ENCODE measurements around the gene NT5C3B. TPM values are rescaled to one million over a fixed set of nuclear protein-coding genes. Genes with fewer than 3 reads are reported as not detected.

Gene NT5C3B
- polyA plus RNA-seq, 1 donor (not counting 4 experiments of a cell fraction or from before 2014, with no cell fraction given) = 109 TPM

- no peak for FAIRE-seq
- Histone ChIP-seq H3K9ac (ENCODE audit: control insufficient read depth, extremely low read depth, insufficient read depth, low read length) (no peak overlapping the region), H2AFZ (ENCODE audit: control insufficient read depth, low read length) (no peak overlapping the region), H4K20me1 (ENCODE audit: control insufficient read depth, extremely low read depth, insufficient read depth, low read length) (no peaks in the 10 kb centered on the region), H3K79me2 (ENCODE audit: control insufficient read depth, insufficient read depth, low read length) (no peaks in the 10 kb centered on the region), H3K4me2 (ENCODE audit: control insufficient read depth, extremely low read depth, insufficient read depth, low read depth, low read length) (no peak overlapping the region), H3K36me3 (ENCODE audit: control insufficient read depth in 2 of 2, extremely low read depth in 1 of 2, insufficient read depth in 2 of 2, low read length in 2 of 2) (peaks cover 54 to 59% of the 10 kb centered on the region in 2 experiments), H3K4me3 (ENCODE audit: control insufficient read depth in 2 of 3, extremely low read depth in 1 of 3, insufficient read depth in 2 of 3, low read depth in 1 of 3, low read length in 3 of 3) (no peak overlapping the region), H3K27me3 (ENCODE audit: control insufficient read depth, extremely low read depth, insufficient read depth, low read length) (no peaks in the 10 kb centered on the region), H3K27ac (ENCODE audit: control insufficient read depth, insufficient read depth, low read length) (no peak overlapping the region), H3K4me1 (ENCODE audit: control insufficient read depth, extremely low read depth, insufficient read depth, low read length) (peaks cover 6% of the 10 kb centered on the region), H3K9me3 (ENCODE audit: control insufficient read depth, low read depth, low read length) (no peaks in the 10 kb centered on the region), H3K9me1 (ENCODE audit: control insufficient read depth, extremely low read depth, insufficient read depth, low read length) (no peaks in the 10 kb centered on the region)
- TF ChIP-seq CTCF (optimal IDR thresholded peaks at IDR 0.05 in 1 of 3, IDR thresholded peaks at IDR 0.05 in 1 of 3, conservative IDR thresholded peaks at IDR 0.05 in 1 of 3; ENCODE audit: extremely low read depth in 1 of 3, insufficient read depth in 2 of 3, low read length in 3 of 3) (no peak), EZH2 (IDR thresholded peaks at IDR 0.05; ENCODE audit: low read length) (no peak)
- dilution Hi-C loops (cut with MboI; ENCODE audit: extremely low pct_ligation_motif_present, low sequenced_read_pairs) = no loop called here
- DNase-seq (ENCODE audit: low read depth, low spot score) = no peak
These were observed 37.7 kb upstream of the NT5C3B start for GRCh38 chr17:41873559-41874292.

DNA sequence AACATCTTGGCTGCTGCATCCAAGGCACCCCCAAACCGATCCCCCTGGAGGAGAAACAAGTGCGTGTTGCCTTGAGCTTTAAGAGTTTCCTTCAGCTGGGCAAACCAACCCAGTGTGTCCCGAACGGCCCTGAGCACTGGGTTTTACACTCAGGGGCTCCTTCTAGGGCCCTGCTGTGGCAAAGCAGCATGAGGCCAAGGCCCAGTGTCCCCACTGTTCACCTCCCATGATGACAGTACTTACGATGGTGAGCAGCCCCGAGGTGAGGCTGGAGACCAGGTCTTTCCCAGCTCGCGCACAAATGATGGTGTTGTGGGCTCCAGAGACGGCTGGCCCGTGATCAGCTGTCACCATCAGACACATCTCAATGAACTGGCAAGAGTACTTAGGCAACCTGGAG, 35.8 kb upstream of the NT5C3B start:
- DNase-seq (ENCODE audit: low read depth, low spot score) (no peak), FAIRE-seq (no peak)
- Histone ChIP-seq H4K20me1 (ENCODE audit: control insufficient read depth, extremely low read depth, insufficient read depth, low read length) (no peaks in the 10 kb centered on the region), H3K79me2 (ENCODE audit: control insufficient read depth, insufficient read depth, low read length) (no peaks in the 10 kb centered on the region), H3K4me1 (ENCODE audit: control insufficient read depth, extremely low read depth, insufficient read depth, low read length) (peaks cover 6% of the 10 kb centered on the region), H3K4me3 (ENCODE audit: control insufficient read depth in 2 of 3, extremely low read depth in 1 of 3, insufficient read depth in 2 of 3, low read depth in 1 of 3, low read length in 3 of 3) (no peak overlapping the region), H3K27me3 (ENCODE audit: control insufficient read depth, extremely low read depth, insufficient read depth, low read length) (no peaks in the 10 kb centered on the region), H3K27ac (ENCODE audit: control insufficient read depth, insufficient read depth, low read length) (no peak overlapping the region), H3K9me3 (ENCODE audit: control insufficient read depth, low read depth, low read length) (no peaks in the 10 kb centered on the region), H2AFZ (ENCODE audit: control insufficient read depth, low read length) (no peak overlapping the region), H3K9me1 (ENCODE audit: control insufficient read depth, extremely low read depth, insufficient read depth, low read length) (no peaks in the 10 kb centered on the region), H3K36me3 (ENCODE audit: control insufficient read depth in 2 of 2, extremely low read depth in 1 of 2, insufficient read depth in 2 of 2, low read length in 2 of 2) (peaks cover 48 to 61% of the 10 kb centered on the region in 2 experiments), H3K9ac (ENCODE audit: control insufficient read depth, extremely low read depth, insufficient read depth, low read length) (no peak overlapping the region), H3K4me2 (ENCODE audit: control insufficient read depth, extremely low read depth, insufficient read depth, low read depth, low read length) (no peak overlapping the region)
- TF ChIP-seq CTCF (optimal IDR thresholded peaks at IDR 0.05 in 1 of 3, IDR thresholded peaks at IDR 0.05 in 1 of 3, conservative IDR thresholded peaks at IDR 0.05 in 1 of 3; ENCODE audit: extremely low read depth in 1 of 3, insufficient read depth in 2 of 3, low read length in 3 of 3) (no peak), EZH2 (IDR thresholded peaks at IDR 0.05; ENCODE audit: low read length) (no peak)
- dilution Hi-C loops (cut with MboI; ENCODE audit: extremely low pct_ligation_motif_present, low sequenced_read_pairs) = no loop called here
